GM03348 (cell line): ENCODE measurements around the gene CST7.
A peak's percentile ranks its signal among the peaks of the same experiment; 100 is the strongest.
"Not testable (repeated sequence)": the region's sequence is repeated elsewhere in the genome, so short reads cannot be mapped to it uniquely, and the experiment has no call there.

Experiments
- DNase-seq: peaks from one replicate; pipeline ENCODE4 v3.0.0; 2012; ENCODE audit warnings: low spot score

The CST7 gene

GRCh38 chr20:24948939-24949679 is at the start of gene CST7:
TSS of gene CST7 (plus strand) at chr20:24949269. CDS start at chr20:24949506, 237 bp downstream.
- DNase-seq, result no peak

GRCh38 chr20:24906806-24907205 is 42.3 kb upstream of the CST7 start:
- no peak for DNase-seq

GRCh38 chr20:24908642-24909041 is 40.4 kb upstream of the CST7 start:
- DNase-seq, result no peak

DNA sequence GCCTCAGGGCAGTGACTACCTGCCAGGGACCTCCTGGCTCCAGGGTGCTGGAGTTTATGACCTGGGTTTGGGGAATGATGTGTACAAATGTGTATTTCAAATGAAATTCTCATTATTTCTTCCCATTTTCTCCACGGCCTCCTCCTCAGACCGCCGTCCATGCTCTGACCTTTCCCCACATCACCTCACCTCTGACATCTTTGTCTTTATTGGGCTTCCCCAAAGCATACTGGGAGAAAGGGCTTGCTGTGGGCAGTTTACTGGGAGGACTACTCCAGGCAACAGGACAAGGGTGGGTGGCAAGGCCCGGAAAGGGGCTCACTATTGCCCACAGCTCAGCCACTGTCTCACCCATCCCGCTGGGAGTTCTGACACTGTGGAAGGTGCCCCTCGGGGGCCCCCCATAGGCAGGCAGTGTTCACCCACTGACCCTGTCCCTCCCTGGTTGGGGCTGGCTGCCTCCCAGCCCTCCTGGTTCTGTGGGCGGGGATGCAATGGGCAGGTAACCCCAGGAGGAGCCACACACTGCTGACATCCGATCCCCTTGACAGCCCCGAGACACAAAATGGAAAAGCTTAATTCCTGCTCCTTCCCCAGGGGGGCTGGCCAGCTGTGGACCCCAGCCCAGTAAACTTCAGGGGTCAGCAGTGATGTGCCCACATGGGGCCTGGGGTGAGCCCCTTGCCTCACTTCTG is 39.8 kb upstream of the CST7 start:
- DNase-seq, result no peak

DNA sequence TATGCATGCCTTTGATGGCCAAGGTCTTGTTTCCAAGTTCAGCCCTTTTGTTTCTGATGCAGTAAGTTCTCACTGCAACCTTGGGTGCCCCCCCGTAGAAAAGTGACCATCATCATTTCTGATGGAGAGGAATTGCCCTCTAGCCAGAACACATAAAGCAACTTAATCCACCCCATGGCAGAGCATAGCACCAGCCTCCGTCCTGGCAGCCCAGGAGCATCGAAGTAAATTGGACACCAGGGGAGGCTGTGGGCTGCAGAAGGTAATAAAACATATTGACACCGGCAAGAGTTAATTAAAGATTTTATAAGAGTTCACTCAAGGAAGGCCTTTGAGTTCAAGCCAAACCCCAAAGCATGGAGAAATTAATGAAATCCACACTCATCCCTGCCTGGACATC is 39.2 kb upstream of the CST7 start:
- DNase-seq, result no peak

DNA sequence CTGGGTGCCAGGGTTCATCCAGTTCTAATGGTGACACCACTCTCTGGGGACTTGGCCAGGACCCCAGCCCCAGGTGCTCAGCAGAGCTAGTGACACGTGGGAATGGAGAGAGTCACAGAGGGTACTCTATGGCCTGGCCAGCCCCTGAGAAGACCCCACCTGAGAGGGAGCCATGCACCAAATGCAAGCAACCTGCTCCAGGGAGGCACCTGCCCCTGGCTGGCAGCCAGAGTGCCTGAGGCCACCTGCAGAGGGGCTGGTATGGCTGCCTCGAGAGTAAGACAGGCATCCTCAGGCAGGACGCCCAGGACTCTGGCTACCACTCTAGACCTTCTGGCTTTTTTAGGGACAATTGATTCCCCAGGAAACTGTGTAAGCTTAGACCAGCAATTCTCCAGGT is 38.6 kb upstream of the CST7 start:
- no peak for DNase-seq

DNA sequence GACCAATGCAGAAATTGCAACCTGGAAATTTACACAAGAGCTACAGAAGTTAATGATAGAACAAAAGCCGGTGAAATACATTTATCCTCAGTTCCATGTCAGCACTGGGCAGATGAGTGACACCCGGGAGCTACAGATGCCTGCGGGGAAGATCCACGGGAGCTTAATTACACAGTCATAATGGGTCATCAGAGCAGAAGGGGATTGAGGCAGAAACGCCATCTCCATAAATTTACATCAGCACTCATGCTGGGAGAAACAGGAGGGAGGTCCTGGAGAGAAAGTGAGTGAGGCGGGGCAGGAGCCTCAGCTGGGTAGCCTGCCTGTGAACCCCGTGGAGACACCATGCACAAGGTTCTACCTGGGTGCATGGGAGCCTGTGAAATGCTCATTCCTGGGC is 37.6 kb upstream of the CST7 start:
- no peak for DNase-seq

DNA sequence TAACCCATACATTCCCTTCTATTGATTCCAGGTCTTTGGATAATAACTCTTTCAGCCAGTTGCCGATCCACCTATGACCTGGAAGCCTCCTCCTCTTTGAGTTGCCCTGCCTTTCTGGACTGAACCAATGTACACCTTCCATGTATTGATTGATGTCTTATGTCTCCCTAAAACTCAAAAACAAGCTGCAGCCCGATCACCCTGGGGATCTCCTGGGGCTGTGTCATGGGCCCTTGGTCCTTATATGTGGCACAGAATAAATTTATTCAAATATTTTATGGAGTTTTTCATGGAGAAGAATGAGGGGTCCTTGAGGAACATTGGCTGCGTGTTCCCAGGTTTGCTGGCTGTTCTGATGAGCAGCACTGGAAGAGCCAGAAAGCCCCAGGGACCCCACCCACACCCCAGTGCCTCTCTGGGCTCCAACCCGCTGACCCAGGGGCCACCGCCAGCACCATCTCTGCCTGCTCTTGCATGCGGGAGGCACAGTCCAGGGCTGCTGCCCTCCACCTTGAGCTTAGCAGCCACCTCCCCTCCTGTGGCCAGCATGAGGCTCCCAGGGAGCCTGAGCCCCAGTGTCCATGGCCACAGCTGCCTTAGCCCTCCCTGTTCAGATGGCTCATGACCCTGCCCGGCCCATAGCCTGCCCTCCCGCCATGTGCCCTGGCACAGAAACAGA is 36.5 kb upstream of the CST7 start:
- DNase-seq, result no peak

DNA sequence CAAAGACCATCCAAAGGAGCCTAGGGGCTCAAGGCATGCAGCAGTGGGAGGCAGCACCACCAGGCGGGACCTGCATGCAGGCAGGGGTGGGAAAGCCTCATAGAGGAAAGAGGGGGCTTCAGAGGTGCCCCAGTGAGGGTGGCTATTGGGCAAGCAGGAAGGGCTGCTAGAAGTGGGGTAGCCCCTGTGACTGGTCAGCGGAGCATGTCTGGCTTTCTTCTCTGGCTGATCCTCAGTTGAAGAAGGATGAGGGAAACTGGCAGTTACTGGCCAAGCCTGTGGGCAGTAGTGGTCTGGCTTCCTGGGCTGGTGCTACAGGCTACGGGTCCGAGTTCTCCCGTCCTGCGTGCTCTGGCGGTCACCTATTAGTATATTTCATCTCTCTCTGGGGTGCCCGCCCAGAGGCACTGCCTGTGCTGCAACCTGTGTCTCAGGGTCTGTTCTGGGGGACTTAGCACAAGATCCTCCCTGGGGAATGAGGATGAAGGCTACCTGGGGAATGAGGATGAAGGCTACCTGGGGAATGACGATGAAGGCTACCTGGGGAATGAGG is 35.9 kb upstream of the CST7 start:
- no peak for DNase-seq

GRCh38 chr20:24914388-24915241 is 34.5 kb upstream of the CST7 start:
- DNase-seq, result no peak

- no peak for DNase-seq
Observed at GRCh38 chr20:24915440-24915839, 33.6 kb upstream of the CST7 start.

- no peak for DNase-seq
Observed at GRCh38 chr20:24915892-24916291, 33.2 kb upstream of the CST7 start.

DNA sequence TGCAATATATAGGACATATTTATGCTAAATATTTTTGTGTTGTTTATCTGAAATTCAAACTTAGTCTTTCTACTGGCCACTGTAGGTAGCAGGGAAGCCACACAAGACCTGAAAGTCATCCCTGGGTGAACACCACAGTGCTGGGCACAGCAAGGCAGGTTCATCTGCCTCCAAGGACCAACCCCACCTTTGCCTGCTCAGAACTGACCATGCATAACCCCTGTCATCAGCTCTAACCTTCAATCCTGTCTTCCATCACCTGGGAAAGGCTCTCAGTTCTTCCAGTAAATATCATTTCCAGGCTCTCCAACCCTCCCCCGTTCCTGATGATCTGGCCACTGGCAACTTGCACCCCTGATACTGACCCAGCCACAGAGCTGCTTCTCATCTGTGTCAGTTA is 32.7 kb upstream of the CST7 start:
- no peak for DNase-seq

GRCh38 chr20:24917056-24917455 is 32.0 kb upstream of the CST7 start:
- DNase-seq, result no peak

DNA sequence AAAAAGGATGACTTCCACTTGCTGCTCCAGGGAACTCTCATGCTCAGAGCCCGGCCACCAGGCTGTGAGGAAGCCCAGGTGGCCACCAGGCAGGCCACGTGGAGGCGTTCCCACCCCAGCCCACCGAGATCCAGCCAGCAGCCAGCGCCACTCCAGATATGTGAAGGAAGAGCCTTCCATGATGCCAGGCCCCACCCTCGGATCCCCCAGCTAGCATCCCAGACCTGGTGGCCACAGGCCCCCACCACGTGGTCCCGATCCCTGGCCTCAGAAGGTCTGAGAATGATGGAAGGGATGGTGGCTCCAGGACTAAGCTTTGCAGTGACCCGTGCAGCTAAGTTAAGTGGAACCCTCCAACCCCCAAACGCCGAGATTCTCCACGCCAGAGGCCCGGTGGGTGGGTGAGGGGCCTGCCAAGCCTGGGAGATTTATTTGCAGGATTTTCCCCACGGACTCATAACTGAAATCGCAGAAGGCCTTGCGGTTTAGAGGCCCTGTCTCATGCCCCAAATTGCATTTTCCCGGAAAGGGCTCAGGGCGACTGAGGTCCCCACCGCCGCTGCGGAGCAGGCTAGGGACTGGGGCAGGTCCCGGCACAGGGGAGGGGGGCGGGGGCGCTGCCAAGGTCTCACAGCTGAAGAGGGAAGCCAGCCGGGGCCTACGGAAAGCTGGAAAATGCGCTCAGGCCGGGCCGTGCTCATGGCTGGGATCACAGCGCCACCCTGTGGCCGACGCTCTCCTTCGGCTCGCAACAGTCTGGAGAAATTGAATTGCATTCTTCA is 31.1 kb upstream of the CST7 start:
- DNase-seq, result peak; percentile 92

- DNase-seq, result no peak
Observed at GRCh38 chr20:24918579-24919566, 30.2 kb upstream of the CST7 start.

- DNase-seq, result not testable (repeated sequence)
Observed at GRCh38 chr20:24919665-24920064, 29.4 kb upstream of the CST7 start.

GRCh38 chr20:24920706-24921105 is 28.4 kb upstream of the CST7 start:
- not testable (repeated sequence) for DNase-seq

DNA sequence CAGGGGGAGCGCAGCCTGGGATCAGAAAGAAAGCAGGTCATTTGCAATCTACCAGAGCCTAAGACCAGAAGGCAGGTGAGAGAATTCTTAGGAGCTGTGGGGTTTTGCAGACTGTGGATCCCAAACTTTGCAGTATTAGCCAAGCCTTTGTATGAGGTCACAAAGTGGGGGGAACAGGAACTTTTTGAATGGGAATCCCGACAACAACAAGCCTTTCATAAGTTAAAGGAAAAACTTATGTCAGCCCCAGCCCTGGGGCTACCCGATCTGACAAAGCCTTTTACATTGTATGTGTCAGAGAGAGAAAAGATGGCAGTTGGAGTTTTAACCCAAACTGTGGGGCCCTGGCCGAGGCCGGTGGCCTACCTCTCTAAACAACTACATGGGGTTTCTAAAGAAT is 19.8 kb upstream of the CST7 start:
- DNase-seq, result not testable (repeated sequence)
